OCI-LY3 (cell line): ENCODE data around the gene REC8.

Source experiments
- H2AFZ ChIP-seq: fragments of 200-600, 300-600 bp; shearing (Covaris generic); 2 replicates; pipeline ENCODE4 v1.6.0; 2014; ENCODE audit warnings: antibody characterized with exemption, low read depth, low read length
- H3K27ac ChIP-seq: fragments of 200-600, 300-600 bp; sonication (generic); 2 replicates; pipeline ENCODE4 v1.5.1; 2014; ENCODE audit warnings: mild to moderate bottlenecking, low read length, moderate library complexity, mixed read lengths
- H3K27me3 ChIP-seq: fragments of 200-600, 300-600 bp; sonication (generic); 2 replicates; pipeline ENCODE4 v1.6.1; 2014; ENCODE audit warnings: low read depth, low read length, mixed read lengths
- H3K36me3 ChIP-seq: fragments of 200-600, 300-600 bp; sonication (generic); replicated peaks from 2 replicates; pipeline ENCODE3; 2014; ENCODE audit warnings: low read depth, low read length, mixed read lengths
- H3K4me1 ChIP-seq: fragments of 300-600, 200-600 bp; sonication (generic); 2 replicates; pipeline ENCODE4 v1.6.1; 2014; ENCODE audit warnings: low read length, mixed read lengths
- H3K4me2 ChIP-seq: fragments of 200-600, 300-600 bp; sonication (generic); 2 replicates; pipeline ENCODE4 v1.6.1; 2014; ENCODE audit warnings: low read length, mixed read lengths
- H3K4me3 ChIP-seq: fragments of 300-600, 200-600 bp; sonication (generic); 2 replicates; pipeline ENCODE4 v1.5.1; 2014; ENCODE audit warnings: antibody characterized with exemption, mild to moderate bottlenecking, low read length, moderate library complexity
- H3K79me2 ChIP-seq: fragments of 300-600, 200-600 bp; shearing (Covaris generic); 2 replicates; pipeline ENCODE4 v1.6.1; 2014; ENCODE audit warnings: mild to moderate bottlenecking, low read length, mixed read lengths
- H3K9ac ChIP-seq: fragments of 300-600, 200-600 bp; shearing (Covaris generic); 2 replicates; pipeline ENCODE4 v1.6.0; 2014; ENCODE audit warnings: mild to moderate bottlenecking, low read length, moderate library complexity
- H3K9me3 ChIP-seq: fragments of 200-600, 300-600 bp; shearing (Covaris generic); 2 replicates; pipeline ENCODE4 v1.6.1; 2014; ENCODE audit warnings: low read length, mixed read lengths; ENCODE audit not compliant: insufficient read depth
- H4K20me1 ChIP-seq: fragments of 200-600, 300-600 bp; sonication (generic); 2 replicates; pipeline ENCODE4 v1.6.1; 2016; ENCODE audit warnings: low read length, mixed read lengths; ENCODE audit not compliant: insufficient read depth
- EZH2phosphoT487 ChIP-seq: fragments of 200-600 bp; shearing (Covaris generic); IDR thresholded peaks from 2 replicates; pipeline ENCODE4 v1.6.1; 2018; ENCODE audit warnings: antibody characterized with exemption, mixed run types, low read depth
- TF ChIP-seq, protein P1 (sequence below): fragments of 200-600, 300-600 bp; sonication (generic); IDR thresholded peaks from 2 replicates; pipeline ENCODE4 v1.5.1; 2014; ENCODE audit warnings: antibody characterized with exemption, low read length, low read depth

REC8 gene

DNA sequence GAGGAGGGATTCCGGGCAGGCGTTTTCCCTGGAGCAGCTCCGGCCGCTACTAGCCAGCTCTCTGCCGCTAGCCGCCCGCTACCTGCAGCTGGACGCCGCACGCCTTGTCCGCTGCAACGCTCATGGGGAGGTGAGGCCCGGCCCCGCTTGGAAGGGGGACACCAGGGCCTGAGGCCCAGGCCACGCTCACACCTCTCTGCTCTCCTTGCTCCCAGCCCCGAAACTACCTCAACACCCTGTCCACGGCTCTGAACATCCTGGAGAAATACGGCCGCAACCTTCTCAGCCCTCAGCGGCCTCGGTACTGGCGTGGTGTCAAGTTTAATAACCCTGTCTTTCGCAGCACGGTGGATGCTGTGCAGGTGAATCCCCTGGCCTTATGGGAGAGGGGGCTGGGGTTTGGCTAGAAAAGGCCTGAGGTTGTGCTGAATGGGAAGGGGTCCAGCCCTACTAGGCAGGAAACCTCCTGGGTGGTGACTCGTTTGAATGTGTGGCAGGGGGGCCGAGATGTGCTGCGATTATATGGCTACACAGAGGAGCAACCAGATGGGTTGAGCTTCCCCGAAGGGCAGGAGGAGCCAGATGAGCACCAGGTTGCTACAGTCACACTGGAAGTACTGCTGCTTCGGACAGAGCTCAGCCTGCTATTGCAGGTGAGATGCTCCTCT lies 24.0 kb upstream of the REC8 start:
- H3K9me3 ChIP-seq, result no peaks in the 10 kb centered on the region
- H3K4me1 ChIP-seq, result peaks cover 20% of the 10 kb centered on the region
- H4K20me1 ChIP-seq, result 0 out of 2 replicates have a peak, but pooled peaks cover 2% of the 10 kb centered on the region
- peak overlapping the region; percentile 94 for H3K4me2 ChIP-seq
- no peaks in the 10 kb centered on the region for H3K27me3 ChIP-seq
- no peak overlapping the region for H2AFZ ChIP-seq
- H3K79me2 ChIP-seq, result peaks cover 41% of the 10 kb centered on the region
- peaks cover 40% of the 10 kb centered on the region for H3K36me3 ChIP-seq
- peak overlapping the region; percentile 75 for H3K9ac ChIP-seq
- peak overlapping the region; percentile 78 for H3K4me3 ChIP-seq
- no peak for TF ChIP-seq EZH2phosphoT487
- TF ChIP-seq, protein P1, sequence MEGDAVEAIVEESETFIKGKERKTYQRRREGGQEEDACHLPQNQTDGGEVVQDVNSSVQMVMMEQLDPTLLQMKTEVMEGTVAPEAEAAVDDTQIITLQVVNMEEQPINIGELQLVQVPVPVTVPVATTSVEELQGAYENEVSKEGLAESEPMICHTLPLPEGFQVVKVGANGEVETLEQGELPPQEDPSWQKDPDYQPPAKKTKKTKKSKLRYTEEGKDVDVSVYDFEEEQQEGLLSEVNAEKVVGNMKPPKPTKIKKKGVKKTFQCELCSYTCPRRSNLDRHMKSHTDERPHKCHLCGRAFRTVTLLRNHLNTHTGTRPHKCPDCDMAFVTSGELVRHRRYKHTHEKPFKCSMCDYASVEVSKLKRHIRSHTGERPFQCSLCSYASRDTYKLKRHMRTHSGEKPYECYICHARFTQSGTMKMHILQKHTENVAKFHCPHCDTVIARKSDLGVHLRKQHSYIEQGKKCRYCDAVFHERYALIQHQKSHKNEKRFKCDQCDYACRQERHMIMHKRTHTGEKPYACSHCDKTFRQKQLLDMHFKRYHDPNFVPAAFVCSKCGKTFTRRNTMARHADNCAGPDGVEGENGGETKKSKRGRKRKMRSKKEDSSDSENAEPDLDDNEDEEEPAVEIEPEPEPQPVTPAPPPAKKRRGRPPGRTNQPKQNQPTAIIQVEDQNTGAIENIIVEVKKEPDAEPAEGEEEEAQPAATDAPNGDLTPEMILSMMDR, result no peak
- peak overlapping the region; percentile 46 for H3K27ac ChIP-seq

GRCh38 chr14:24149302-24149969 lies 22.4 kb upstream of the REC8 start:
- Histone ChIP-seq H3K9ac (no peak overlapping the region), H3K36me3 (peaks cover 37% of the 10 kb centered on the region), H3K9me3 (no peaks in the 10 kb centered on the region), H3K27ac (no peak overlapping the region), H3K79me2 (peaks cover 41% of the 10 kb centered on the region), H3K4me1 (peaks cover 19% of the 10 kb centered on the region), H3K4me2 (no peak overlapping the region), H2AFZ (no peak overlapping the region), H3K4me3 (no peak overlapping the region), H4K20me1 (0 out of 2 replicates have a peak, but pooled peaks cover 2% of the 10 kb centered on the region), H3K27me3 (no peaks in the 10 kb centered on the region)
- TF ChIP-seq EZH2phosphoT487, result no peak
- TF ChIP-seq, protein P1, result no peak

- TF ChIP-seq EZH2phosphoT487, result no peak
- TF ChIP-seq, protein P1, result no peak
- H3K27me3 ChIP-seq, result no peaks in the 10 kb centered on the region
- H3K4me1 ChIP-seq, result peaks cover 14% of the 10 kb centered on the region
- H3K4me3 ChIP-seq, result no peak overlapping the region
- no peak overlapping the region for H3K27ac ChIP-seq
- no peaks in the 10 kb centered on the region for H3K9me3 ChIP-seq
- no peak overlapping the region for H2AFZ ChIP-seq
- no peak overlapping the region for H3K9ac ChIP-seq
- peaks cover 35% of the 10 kb centered on the region for H3K79me2 ChIP-seq
- H4K20me1 ChIP-seq, result 0 out of 2 replicates have a peak, but pooled peaks cover 2% of the 10 kb centered on the region
- H3K36me3 ChIP-seq, result peaks cover 39% of the 10 kb centered on the region
- H3K4me2 ChIP-seq, result no peak overlapping the region
Observed at GRCh38 chr14:24150061-24150460, 21.8 kb upstream of the REC8 start.

DNA sequence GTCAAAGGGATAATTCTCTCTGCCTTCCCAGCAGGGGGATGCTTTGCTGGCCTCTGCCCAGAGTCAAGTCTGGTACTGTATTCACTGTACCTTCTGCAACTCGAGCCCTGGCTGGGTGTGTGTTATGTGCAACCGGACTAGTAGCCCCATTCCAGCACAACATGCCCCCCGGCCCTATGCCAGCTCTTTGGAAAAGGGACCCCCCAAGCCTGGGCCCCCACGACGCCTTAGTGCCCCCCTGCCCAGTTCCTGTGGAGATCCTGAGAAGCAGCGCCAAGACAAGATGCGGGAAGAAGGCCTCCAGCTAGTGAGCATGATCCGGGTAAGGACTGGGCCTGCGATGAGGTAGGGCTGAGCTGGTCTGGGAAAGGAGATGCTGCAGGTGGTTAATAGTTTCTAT lies 21.3 kb upstream of the REC8 start:
- Histone ChIP-seq H3K4me2 (no peak overlapping the region), H3K9ac (no peak overlapping the region), H3K9me3 (no peaks in the 10 kb centered on the region), H2AFZ (no peak overlapping the region), H4K20me1 (0 out of 2 replicates have a peak, but pooled peaks cover 2% of the 10 kb centered on the region), H3K79me2 (peaks cover 30% of the 10 kb centered on the region), H3K27ac (no peak overlapping the region), H3K4me3 (no peak overlapping the region), H3K36me3 (peaks cover 41% of the 10 kb centered on the region), H3K27me3 (no peaks in the 10 kb centered on the region), H3K4me1 (peaks cover 10% of the 10 kb centered on the region)
- TF ChIP-seq EZH2phosphoT487, result no peak
- TF ChIP-seq, protein P1, result no peak
